CD4-positive, alpha-beta T cell (primary cell): Measurements from ENCODE around the gene CRIM1. TPM values are rescaled to one million over a fixed set of nuclear protein-coding genes. Genes with fewer than 3 reads are reported as not detected.

Source experiments
- ATAC-seq: fragments of 200-7000 bp; cut with Tn5 transposase; one replicate; pipeline ENCODE4 v1.10.0; 2022; ENCODE audit warnings: mild to moderate bottlenecking; ENCODE audit not compliant: poor library complexity
- CTCF ChIA-PET: fragments of 350-600 bp; sonication (Branson Sonifier 250); formaldehyde crosslinking; loops from one replicate; lab custom pipeline; 2021; ENCODE audit warnings: antibody characterized with exemption, inconsistent platforms; lab: Charles Lee
- POLR2A ChIA-PET: fragments of 350-600 bp; sonication (Branson Sonifier 250); formaldehyde crosslinking; loops from one replicate; lab custom pipeline; 2021; ENCODE audit warnings: antibody characterized with exemption, inconsistent platforms; lab: Charles Lee
- DNase-seq, 14 experiments: peaks; one replicate each; pipeline ENCODE4 v3.0.0-alpha.2; 2013 to 2020; ENCODE audit warnings: mixed read lengths in 2 of 14
- H3K27ac ChIP-seq, 2 donors: one replicate each; pipeline versions ENCODE4 v1.5.1 to v1.7.0; 2013; ENCODE audit warnings: low read length in 2 of 2, low read depth in 1 of 2, mild to moderate bottlenecking in 1 of 2
- H3K27me3 ChIP-seq, 2 experiments: 1 replicate in 1 of 2; 2 replicates in 1 of 2; pipeline versions ENCODE4 v1.6.1 to v1.7.0; 2013; ENCODE audit warnings: low read length in 2 of 2, control low read depth in 1 of 2, mild to moderate bottlenecking in 1 of 2, moderate library complexity in 1 of 2; ENCODE audit not compliant: insufficient read depth in 2 of 2, control insufficient read depth in 1 of 2
- H3K36me3 ChIP-seq: one replicate; pipeline ENCODE4 v1.6.1; 2013; ENCODE audit warnings: low read length, control low read depth; ENCODE audit not compliant: insufficient read depth
- H3K4me1 ChIP-seq: one replicate; pipeline ENCODE4 v1.6.1; 2013; ENCODE audit warnings: low read length, control low read depth; ENCODE audit not compliant: insufficient read depth
- H3K4me3 ChIP-seq: one replicate; pipeline ENCODE4 v1.5.1; 2013; ENCODE audit warnings: mild to moderate bottlenecking, low read length, moderate library complexity
- H3K9me3 ChIP-seq, 2 experiments: 1 replicate in 1 of 2; 2 replicates in 1 of 2; pipeline versions ENCODE4 v1.6.1 to v1.7.0; 2013; ENCODE audit warnings: low read length in 2 of 2, mild to moderate bottlenecking in 2 of 2, control low read depth in 1 of 2, moderate library complexity in 1 of 2; ENCODE audit not compliant: control insufficient read depth in 1 of 2, insufficient read depth in 1 of 2
- H3K27ac Mint-ChIP-seq: one replicate; pipeline ENCODE4 v1.8.0; 2020; ENCODE audit warnings: mixed read lengths
- H3K27me3 Mint-ChIP-seq: one replicate; pipeline ENCODE4 v1.8.0; 2021; ENCODE audit warnings: mixed read lengths
- H3K36me3 Mint-ChIP-seq: one replicate; pipeline ENCODE4 v1.8.0; 2021; ENCODE audit warnings: low read depth, mixed read lengths
- H3K4me1 Mint-ChIP-seq: one replicate; pipeline ENCODE4 v1.8.0; 2021; ENCODE audit warnings: low read depth, mixed read lengths
- H3K4me3 Mint-ChIP-seq: one replicate; pipeline ENCODE4 v1.8.0; 2020; ENCODE audit warnings: mild to moderate bottlenecking, mixed read lengths
- H3K9me3 Mint-ChIP-seq: one replicate; pipeline ENCODE4 v1.8.0; 2020; ENCODE audit warnings: mixed read lengths
- intact Hi-C, 2 experiments: fragments of 100-400 bp; cut with DNase I in 1 of 2; cut with micrococcal nuclease in 1 of 2; formaldehyde crosslinking; loops; one replicate each; pipeline versions ENCODE4 v1.15.1 to v1.9.0; 2023 to 2025; cut with DNase I, micrococcal nuclease
- total RNA-seq, 174 experiments: library from RNA in 2 of 174; stranded (reverse) in 2 of 174; gene quantifications; one replicate each; pipeline ENCODE4 v1.2.3 and lab custom pipeline; 2021 to 2026
- TF ChIP-seq, protein P1 (sequence below): fragments of 200-600 bp; IDR thresholded peaks from one replicate; pipeline ENCODE4 v1.8.0; 2022; ENCODE audit warnings: antibody characterized with exemption, mild to moderate bottlenecking

The CRIM1 gene
- total RNA-seq, 2 experiments from 2014 or later = 1.1 to 1.7 TPM

DNA sequence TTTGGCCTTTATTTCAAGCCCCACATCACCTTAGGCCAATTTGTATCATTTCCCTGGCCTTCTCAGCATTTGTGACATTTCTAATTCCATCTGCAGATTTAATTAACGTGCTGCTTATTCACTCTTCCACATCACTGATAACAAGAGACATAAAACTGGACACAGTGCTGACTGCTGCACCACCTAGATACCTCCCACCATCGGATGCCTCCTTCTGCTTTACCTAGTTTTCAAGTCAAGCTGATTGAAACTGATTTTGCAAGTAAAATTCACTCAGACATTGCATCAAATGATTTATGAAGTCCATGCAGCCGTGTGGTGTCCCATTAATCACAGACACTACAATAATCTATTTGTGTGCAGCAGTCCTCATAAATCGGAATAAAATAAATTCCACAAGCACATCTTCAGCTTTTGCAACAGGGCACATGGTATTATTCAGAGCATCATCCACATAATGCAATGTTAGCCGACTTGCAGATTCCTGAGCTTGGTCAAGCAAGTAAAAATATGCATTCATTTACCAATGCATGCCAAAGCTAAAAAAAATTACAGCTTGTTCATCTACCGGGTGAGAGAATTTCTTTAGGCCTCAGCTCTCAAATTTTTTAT is 15.9 kb upstream of the CRIM1 start:
- H3K27me3 Mint-ChIP-seq = no peaks in the 10 kb centered on the region
- POLR2A ChIA-PET = no interaction called here
- no peak overlapping the region for H3K27ac ChIP-seq
- no peak overlapping the region for H3K27ac Mint-ChIP-seq
- ATAC-seq = no peak
- no peaks in the 10 kb centered on the region for H3K9me3 ChIP-seq
- intact Hi-C loops = no loop called here
- no peaks in the 10 kb centered on the region for H3K36me3 ChIP-seq
- TF ChIP-seq, protein P1, sequence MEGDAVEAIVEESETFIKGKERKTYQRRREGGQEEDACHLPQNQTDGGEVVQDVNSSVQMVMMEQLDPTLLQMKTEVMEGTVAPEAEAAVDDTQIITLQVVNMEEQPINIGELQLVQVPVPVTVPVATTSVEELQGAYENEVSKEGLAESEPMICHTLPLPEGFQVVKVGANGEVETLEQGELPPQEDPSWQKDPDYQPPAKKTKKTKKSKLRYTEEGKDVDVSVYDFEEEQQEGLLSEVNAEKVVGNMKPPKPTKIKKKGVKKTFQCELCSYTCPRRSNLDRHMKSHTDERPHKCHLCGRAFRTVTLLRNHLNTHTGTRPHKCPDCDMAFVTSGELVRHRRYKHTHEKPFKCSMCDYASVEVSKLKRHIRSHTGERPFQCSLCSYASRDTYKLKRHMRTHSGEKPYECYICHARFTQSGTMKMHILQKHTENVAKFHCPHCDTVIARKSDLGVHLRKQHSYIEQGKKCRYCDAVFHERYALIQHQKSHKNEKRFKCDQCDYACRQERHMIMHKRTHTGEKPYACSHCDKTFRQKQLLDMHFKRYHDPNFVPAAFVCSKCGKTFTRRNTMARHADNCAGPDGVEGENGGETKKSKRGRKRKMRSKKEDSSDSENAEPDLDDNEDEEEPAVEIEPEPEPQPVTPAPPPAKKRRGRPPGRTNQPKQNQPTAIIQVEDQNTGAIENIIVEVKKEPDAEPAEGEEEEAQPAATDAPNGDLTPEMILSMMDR = no peak
- no peak for DNase-seq
- no peaks in the 10 kb centered on the region for H3K27me3 ChIP-seq
- H3K4me1 ChIP-seq = no peaks in the 10 kb centered on the region
- H3K9me3 Mint-ChIP-seq = no peaks in the 10 kb centered on the region
- no peaks in the 10 kb centered on the region for H3K4me1 Mint-ChIP-seq
- CTCF ChIA-PET = no interaction called here
- H3K4me3 Mint-ChIP-seq = no peak overlapping the region
- no peak overlapping the region for H3K4me3 ChIP-seq
- H3K36me3 Mint-ChIP-seq = no peaks in the 10 kb centered on the region

DNA sequence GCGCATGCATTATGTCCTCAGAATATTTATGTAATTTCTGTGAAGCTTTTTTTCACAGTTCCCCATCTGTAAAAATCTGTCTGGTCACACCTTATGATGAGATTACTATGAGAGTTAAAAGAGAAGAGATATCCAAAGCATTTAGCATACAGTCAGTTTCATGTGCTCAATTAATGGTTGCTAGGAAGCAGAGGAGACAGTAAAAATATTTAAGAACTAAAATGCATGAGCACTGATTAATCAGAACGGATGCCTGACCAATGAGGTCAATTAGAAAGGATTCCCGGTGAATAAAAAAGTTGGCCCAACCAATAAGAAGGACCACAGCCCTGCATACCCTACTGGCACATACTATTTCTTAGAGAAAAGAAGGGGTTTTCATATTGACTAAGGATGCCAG is 12.0 kb upstream of the CRIM1 start:
- CTCF ChIA-PET = no interaction called here
- H3K27ac Mint-ChIP-seq = no peak overlapping the region
- intact Hi-C loops = no loop called here

DNA sequence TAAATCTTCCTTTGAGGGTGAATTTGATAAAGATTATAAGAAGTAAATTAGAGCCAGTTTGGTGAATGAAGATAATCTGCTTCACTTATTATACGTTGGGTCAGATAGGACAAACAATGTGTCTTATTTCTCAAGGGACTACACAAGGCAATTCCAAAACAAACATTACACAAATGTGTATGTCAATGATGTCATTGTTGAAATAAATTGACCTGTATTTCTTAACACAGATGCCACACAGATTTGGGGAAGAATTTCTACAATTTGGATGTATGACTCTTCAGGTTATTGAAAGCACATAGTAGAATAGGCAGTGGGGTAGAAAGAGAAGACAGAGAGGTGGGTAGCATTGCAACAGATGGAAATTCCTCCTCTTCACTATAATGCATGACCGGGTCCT is 6.9 kb upstream of the CRIM1 start:
- H3K9me3 ChIP-seq = no peaks in the 10 kb centered on the region
- H3K4me1 Mint-ChIP-seq = no peaks in the 10 kb centered on the region
- H3K27me3 ChIP-seq = no peaks in the 10 kb centered on the region
- H3K4me1 ChIP-seq = no peaks in the 10 kb centered on the region
- no peak overlapping the region for H3K27ac Mint-ChIP-seq
- intact Hi-C loops = loop anchor here in 1 of 2 experiments (2.0 kb wide), 1 partner anchor 116 kb away; no protein-coding TSS in a partner anchor
- POLR2A ChIA-PET = no interaction called here
- H3K27me3 Mint-ChIP-seq = no peaks in the 10 kb centered on the region
- H3K4me3 Mint-ChIP-seq = no peak overlapping the region
- DNase-seq (no peak), ATAC-seq (no peak)
- TF ChIP-seq, protein P1 = no peak
- no peaks in the 10 kb centered on the region for H3K36me3 ChIP-seq
- no peak overlapping the region for H3K27ac ChIP-seq
- CTCF ChIA-PET = no interaction called here
- no peaks in the 10 kb centered on the region for H3K9me3 Mint-ChIP-seq
- H3K36me3 Mint-ChIP-seq = no peaks in the 10 kb centered on the region
- no peak overlapping the region for H3K4me3 ChIP-seq

More for the DNA sequence above, 12.0 kb upstream of the CRIM1 start:
- Mint-ChIP-seq H3K27me3 (no peaks in the 10 kb centered on the region), H3K36me3 (no peaks in the 10 kb centered on the region), H3K4me3 (no peak overlapping the region), H3K4me1 (no peaks in the 10 kb centered on the region), H3K9me3 (no peaks in the 10 kb centered on the region)
- POLR2A ChIA-PET = no interaction called here
- no peak overlapping the region for H3K27ac ChIP-seq
- H3K4me1 ChIP-seq = no peaks in the 10 kb centered on the region
- no peaks in the 10 kb centered on the region for H3K36me3 ChIP-seq
- no peaks in the 10 kb centered on the region for H3K27me3 ChIP-seq
- ATAC-seq = no peak
- TF ChIP-seq, protein P1 = no peak
- H3K9me3 ChIP-seq = no peaks in the 10 kb centered on the region
- no peak overlapping the region for H3K4me3 ChIP-seq
- no peak for DNase-seq
